Astrocyte of the spinal cord (primary cell): ENCODE measurements around the gene VAV2.
A peak's percentile ranks its signal among the peaks of the same experiment; 100 is the strongest.
"Not testable (repeated sequence)": the region's sequence is repeated elsewhere in the genome, so short reads cannot be mapped to it uniquely, and the experiment has no call there.

ENCODE experiments used
- DNase-seq: peaks from one replicate; pipeline ENCODE4 v3.0.0; 2011; ENCODE audit warnings: low read depth, low spot score
- H3K4me3 ChIP-seq: 2 replicates; pipeline ENCODE4 v1.5.1; 2011; ENCODE audit warnings: low read depth, mild to moderate bottlenecking, low read length, moderate library complexity
- in situ Hi-C: cut with HindIII; loops from 2 replicates; pipeline ENCODE4 v1.10.0; 2017; ENCODE audit warnings: low sequenced_read_pairs
- TF ChIP-seq, protein P1 (sequence below): IDR thresholded peaks from 2 replicates; pipeline ENCODE4 v1.5.1; 2012; ENCODE audit warnings: low read depth, mild to moderate bottlenecking, low read length, inconsistent platforms

VAV2 gene

DNA sequence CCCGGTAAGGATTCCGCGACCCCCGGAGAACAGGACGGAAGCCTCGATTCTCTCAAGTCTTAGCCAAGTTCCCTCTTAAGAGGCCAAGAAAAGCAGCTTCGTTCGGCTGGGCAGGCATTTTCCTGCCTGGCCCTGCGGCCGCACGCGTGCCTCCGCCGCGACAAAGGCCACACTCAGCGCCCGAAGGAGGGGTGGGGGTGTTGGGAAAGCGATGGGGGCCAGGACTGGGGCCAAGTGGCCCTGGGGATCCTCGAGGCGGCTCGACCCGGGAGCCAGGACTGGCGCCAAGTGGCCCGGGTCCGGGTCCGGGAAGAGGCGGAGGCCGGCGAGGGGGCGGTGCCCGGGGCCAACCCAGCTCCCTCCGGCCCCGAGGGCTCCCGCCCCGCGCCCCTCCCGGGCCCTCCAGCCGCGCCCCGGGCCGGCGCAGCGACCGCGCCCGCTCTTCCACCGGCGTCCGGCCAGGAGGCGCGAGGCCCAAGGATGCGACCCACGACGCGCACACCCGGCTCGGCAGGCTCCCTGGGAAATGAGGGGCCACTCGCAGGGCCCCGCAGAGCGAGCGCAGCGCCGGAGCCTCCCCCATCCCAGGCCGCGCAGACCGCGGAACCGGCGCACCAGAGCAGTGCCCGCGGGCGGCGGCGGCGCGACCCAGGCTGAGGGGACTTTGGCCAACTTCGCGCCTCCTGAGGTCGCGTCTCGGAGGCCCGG lies 756 bp downstream of the VAV2 start:
- H3K4me3 ChIP-seq = peak overlapping the region; percentile 68
- TF ChIP-seq, protein P1, sequence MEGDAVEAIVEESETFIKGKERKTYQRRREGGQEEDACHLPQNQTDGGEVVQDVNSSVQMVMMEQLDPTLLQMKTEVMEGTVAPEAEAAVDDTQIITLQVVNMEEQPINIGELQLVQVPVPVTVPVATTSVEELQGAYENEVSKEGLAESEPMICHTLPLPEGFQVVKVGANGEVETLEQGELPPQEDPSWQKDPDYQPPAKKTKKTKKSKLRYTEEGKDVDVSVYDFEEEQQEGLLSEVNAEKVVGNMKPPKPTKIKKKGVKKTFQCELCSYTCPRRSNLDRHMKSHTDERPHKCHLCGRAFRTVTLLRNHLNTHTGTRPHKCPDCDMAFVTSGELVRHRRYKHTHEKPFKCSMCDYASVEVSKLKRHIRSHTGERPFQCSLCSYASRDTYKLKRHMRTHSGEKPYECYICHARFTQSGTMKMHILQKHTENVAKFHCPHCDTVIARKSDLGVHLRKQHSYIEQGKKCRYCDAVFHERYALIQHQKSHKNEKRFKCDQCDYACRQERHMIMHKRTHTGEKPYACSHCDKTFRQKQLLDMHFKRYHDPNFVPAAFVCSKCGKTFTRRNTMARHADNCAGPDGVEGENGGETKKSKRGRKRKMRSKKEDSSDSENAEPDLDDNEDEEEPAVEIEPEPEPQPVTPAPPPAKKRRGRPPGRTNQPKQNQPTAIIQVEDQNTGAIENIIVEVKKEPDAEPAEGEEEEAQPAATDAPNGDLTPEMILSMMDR = no peak
- in situ Hi-C loops = no loop called here
- DNase-seq = no peak

DNA sequence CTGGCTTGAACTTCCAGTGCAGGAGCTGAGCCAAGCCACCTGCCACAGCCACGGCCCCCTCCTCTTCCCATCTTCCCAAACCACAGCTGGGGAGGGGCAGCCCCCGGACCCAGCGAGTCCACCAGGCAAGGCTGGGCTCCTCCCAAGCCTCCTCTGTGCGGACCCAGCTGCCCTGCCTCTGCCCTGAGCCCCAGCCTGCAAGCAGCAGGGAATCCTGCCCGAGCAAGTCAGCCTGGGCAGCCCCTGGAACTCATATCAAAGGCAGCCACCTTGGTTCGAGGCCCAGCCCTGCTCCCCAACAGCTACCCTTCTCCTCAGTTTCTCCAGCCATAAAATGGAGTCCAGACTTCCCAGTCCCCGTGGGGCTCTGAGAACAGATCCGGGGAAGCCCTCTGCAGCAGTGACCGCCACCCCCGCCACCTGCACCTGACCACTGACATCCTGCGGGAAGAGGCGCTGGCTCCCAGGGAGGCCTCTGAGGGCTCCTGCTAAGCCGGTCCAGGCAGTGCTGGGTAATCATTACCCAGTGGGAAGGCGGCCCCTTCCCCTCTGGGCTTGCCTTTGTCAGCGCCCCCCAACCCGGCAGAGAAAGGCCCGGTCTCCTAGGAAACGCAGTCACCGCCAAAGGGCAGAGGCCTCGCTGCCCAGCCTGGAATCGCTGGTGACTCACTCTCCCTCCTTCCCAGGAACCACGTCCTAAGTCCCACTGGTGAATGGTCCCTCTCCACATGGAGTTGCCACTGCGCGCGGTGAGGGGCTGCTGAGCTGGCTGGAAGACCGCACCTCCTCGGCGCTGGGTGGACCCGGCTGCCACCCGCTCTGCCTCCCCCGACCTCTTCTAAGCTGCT lies 1.5 kb downstream of the VAV2 start:
- H3K4me3 ChIP-seq = peak overlapping the region; percentile 68
- in situ Hi-C loops = no loop called here

DNA sequence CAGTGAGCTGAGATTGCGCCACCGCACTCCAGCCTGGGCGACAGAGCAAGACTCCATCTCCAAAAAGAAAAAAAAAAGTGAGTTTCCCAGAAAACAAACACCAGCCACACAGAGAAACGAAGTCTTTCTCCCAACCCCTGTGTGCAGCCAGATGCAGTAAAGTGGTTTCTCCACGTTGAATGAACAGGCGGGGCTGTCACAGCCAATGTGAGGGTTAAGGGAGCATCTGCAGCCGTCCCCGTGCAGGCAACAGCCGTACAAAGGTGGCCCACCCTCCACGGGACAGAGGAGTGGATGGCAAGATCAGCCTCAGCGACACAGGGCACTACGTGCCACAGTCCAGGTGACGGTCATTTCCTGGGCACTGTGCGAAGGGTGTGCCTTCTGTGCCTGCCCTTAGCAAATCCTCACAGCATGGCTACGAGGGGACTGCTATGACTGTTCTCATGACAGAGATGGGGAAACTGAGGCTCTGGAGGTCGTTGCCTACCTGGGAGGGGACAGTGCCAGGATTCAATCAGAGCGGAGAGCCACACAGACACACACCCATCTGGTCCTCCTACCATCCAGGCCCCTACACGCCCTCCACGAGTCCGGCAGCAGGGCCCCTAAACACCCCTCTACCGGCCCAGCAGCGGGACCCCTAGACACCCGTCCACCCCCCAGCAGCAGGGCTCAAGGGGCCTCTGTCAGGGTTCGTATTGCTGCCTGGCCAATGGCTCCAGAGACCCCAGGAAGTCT lies 2.3 kb downstream of the VAV2 start:
- peak overlapping the region; percentile 68 for H3K4me3 ChIP-seq
- TF ChIP-seq, protein P1 = no peak
- in situ Hi-C loops = no loop called here
- DNase-seq = no peak

More for the DNA sequence above, 1.5 kb downstream of the VAV2 start:
- peak; percentile 81 for DNase-seq
- TF ChIP-seq, protein P1 = no peak

DNA sequence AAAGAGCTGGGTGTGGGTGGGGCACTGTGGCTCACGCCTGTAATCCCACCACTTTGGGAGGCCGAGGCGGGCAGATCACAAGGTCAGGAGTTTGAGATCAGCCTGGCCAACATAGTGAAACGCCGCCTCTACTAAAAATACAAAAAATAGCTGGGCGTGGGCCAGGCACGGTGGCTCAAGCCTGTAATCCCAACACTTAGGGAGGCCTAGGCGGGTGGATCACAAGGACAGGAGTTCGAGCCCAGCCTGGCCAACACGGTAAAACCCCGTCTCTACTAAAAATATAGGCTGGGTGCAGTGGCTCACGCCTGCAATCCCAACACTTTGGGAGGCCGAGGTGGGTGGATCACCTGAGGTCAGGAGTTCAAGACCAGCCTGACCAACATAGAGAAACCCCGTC lies 3.4 kb downstream of the VAV2 start:
- in situ Hi-C loops, DNase-seq, H3K4me3 ChIP-seq: not testable (repeated sequence)

DNA sequence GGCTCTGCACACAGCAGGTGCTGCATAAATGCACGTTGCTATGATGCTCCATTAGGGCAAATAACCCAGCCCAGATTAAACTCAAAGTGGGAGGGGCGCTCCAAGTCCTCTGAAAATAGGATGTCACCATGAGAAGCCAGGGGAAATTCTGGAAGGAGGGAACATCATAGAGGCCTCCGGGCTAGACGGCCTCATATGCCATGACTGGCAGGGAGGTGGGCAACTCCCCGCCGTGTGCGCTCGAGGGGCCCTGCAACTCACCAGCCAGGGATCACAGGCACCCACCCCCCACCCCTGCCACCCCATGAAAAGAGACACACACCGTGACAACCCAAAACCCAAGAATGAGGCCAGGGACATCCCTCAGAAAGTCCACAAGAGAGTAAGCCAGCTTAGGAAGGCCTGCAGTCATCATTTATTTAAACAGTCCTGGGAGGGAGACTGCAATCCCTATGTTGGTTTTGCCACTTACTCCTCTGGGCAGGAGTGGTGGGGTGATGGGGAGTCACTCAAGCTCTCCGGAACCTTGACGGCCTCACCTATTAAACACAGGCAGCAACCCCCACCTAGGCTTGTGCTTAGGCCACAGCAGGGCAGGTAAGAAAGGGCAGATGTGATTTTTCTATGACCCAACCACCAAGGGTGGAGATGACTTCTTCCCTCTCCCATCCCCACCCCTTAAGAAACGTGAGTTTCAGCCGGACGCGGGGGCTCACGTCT lies 4.0 kb downstream of the VAV2 start:
- in situ Hi-C loops = no loop called here
- no peak for DNase-seq
- TF ChIP-seq, protein P1 = no peak

DNA sequence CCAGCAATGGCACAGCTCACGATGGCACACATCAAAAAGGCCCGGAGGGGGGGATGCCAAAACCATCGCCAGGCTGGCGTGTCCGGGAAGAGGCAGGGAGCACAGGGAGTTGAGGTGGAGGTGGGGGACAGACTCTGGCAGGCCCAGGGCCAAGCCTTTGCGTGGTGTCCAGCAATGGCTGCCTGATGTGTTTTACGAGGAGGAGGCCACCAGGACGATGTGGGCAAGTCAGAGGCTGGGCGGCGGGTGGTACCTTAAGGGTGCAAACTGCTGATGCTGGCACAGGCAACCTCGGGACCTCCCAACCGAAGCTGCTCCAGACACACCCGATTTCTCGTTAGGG lies 4.7 kb downstream of the VAV2 start:
- no peak for DNase-seq
- in situ Hi-C loops = no loop called here
- TF ChIP-seq, protein P1 = no peak
- no peak overlapping the region for H3K4me3 ChIP-seq

More for the DNA sequence above, 4.0 kb downstream of the VAV2 start:
- no peak overlapping the region for H3K4me3 ChIP-seq
